ENCODE results near the gene TMEM101. TPM values are rescaled to one million over a fixed set of nuclear protein-coding genes. Genes with fewer than 3 reads are reported as not detected.

The TMEM101 gene
- total RNA-seq, 2 donors from 2014 or later = 48.0 to 51.6 TPM

- Histone ChIP-seq H3K9me3 (no peaks in the 10 kb centered on the region), H3K27ac (peak within 1 kb of the TSS in 1 of 2 donors; percentile 64), H3K36me3 (no peaks in the 10 kb centered on the region), H3K27me3 (replicated peaks; ENCODE audit: insufficient read depth) (peaks cover 3% of the 10 kb centered on the region), H3K4me3 (peak within 1 kb of the TSS; percentile 35 to 56), H3K4me1 (replicated peaks) (peaks cover 17% of the 10 kb centered on the region)
- intact Hi-C loops (cut with DNase I) = loop anchor here (5.0 kb wide), 1 partner anchor 62 kb away; the partner anchor contains the start of gene PPY
- no peak for DNase-seq (ENCODE audit: low spot score)
- WGBS = 10% methylated on average over 24 of the region's 25 CpGs
- TF ChIP-seq POLR2A (IDR thresholded peaks at IDR 0.05) (no peak), POLR2AphosphoS5 (IDR thresholded peaks at IDR 0.05) (no peak)
- TF ChIP-seq, protein P1, sequence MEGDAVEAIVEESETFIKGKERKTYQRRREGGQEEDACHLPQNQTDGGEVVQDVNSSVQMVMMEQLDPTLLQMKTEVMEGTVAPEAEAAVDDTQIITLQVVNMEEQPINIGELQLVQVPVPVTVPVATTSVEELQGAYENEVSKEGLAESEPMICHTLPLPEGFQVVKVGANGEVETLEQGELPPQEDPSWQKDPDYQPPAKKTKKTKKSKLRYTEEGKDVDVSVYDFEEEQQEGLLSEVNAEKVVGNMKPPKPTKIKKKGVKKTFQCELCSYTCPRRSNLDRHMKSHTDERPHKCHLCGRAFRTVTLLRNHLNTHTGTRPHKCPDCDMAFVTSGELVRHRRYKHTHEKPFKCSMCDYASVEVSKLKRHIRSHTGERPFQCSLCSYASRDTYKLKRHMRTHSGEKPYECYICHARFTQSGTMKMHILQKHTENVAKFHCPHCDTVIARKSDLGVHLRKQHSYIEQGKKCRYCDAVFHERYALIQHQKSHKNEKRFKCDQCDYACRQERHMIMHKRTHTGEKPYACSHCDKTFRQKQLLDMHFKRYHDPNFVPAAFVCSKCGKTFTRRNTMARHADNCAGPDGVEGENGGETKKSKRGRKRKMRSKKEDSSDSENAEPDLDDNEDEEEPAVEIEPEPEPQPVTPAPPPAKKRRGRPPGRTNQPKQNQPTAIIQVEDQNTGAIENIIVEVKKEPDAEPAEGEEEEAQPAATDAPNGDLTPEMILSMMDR (IDR thresholded peaks at IDR 0.05) = no peak
Observed at GRCh38 chr17:44004077-44004760, 10.5 kb downstream of the TMEM101 start, which contains the start of gene NAGS. NAGS (plus strand) TSS chr17:44004622; CDS start chr17:44004664, 42 bp downstream.

- WGBS = 63% methylated on average over 9 of the region's 9 CpGs
- Histone ChIP-seq H3K4me1 (replicated peaks) (peaks cover 11% of the 10 kb centered on the region), H3K36me3 (no peaks in the 10 kb centered on the region), H3K27ac (no peak overlapping the region), H3K4me3 (no peak overlapping the region), H3K27me3 (replicated peaks; ENCODE audit: insufficient read depth) (peaks cover 3% of the 10 kb centered on the region), H3K9me3 (no peaks in the 10 kb centered on the region)
- DNase-seq (ENCODE audit: low spot score) = no peak
- no peak for TF ChIP-seq POLR2A (IDR thresholded peaks at IDR 0.05)
- no peak for TF ChIP-seq POLR2AphosphoS5 (IDR thresholded peaks at IDR 0.05)
- TF ChIP-seq, protein P1 (IDR thresholded peaks at IDR 0.05) = no peak
- intact Hi-C loops (cut with DNase I) = loop anchor here (5.0 kb wide), 1 partner anchor 60 kb away; the partner anchor contains the start of gene PPY
Observed at GRCh38 chr17:44002141-44002848, 12.5 kb downstream of the TMEM101 start.

GRCh38 chr17:44001461-44001920 is 13.3 kb downstream of the TMEM101 start:
- H3K27me3 ChIP-seq (replicated peaks; ENCODE audit: insufficient read depth) = peaks cover 3% of the 10 kb centered on the region
- H3K9me3 ChIP-seq = no peaks in the 10 kb centered on the region
- DNase-seq (ENCODE audit: low spot score) = no peak
- H3K27ac ChIP-seq = no peak overlapping the region
- intact Hi-C loops (cut with DNase I) = loop anchor here (5.0 kb wide), 1 partner anchor 59 kb away; the partner anchor contains the start of gene PPY
- no peaks in the 10 kb centered on the region for H3K36me3 ChIP-seq
- WGBS = 85% methylated on average over 2 of the region's 2 CpGs
- no peak overlapping the region for H3K4me3 ChIP-seq
- TF ChIP-seq, protein P1 (IDR thresholded peaks at IDR 0.05) = no peak
- TF ChIP-seq POLR2A (IDR thresholded peaks at IDR 0.05) = no peak
- TF ChIP-seq POLR2AphosphoS5 (IDR thresholded peaks at IDR 0.05) = no peak
- H3K4me1 ChIP-seq (replicated peaks) = peaks cover 11% of the 10 kb centered on the region

- Histone ChIP-seq H3K27ac (no peak overlapping the region), H3K27me3 (replicated peaks; ENCODE audit: insufficient read depth) (peaks cover 3% of the 10 kb centered on the region), H3K9me3 (no peaks in the 10 kb centered on the region), H3K36me3 (no peaks in the 10 kb centered on the region), H3K4me3 (no peak overlapping the region), H3K4me1 (replicated peaks) (peaks cover 6% of the 10 kb centered on the region)
- DNase-seq (ENCODE audit: low spot score) = no peak
- TF ChIP-seq, protein P1 (IDR thresholded peaks at IDR 0.05) = no peak
- TF ChIP-seq POLR2AphosphoS5 (IDR thresholded peaks at IDR 0.05) = no peak
- TF ChIP-seq POLR2A (IDR thresholded peaks at IDR 0.05) = no peak
- intact Hi-C loops (cut with DNase I) = loop anchor here (5.0 kb wide), 1 partner anchor 59 kb away; the partner anchor contains the start of gene PPY
- WGBS = 65% methylated on average over 6 of the region's 6 CpGs
Observed at GRCh38 chr17:44000871-44001460, 13.8 kb downstream of the TMEM101 start.

All from prostate gland (tissue), 2 donors.